Posterior cingulate gyrus (tissue), 11 donors: ENCODE results near the gene LMBRD2.

Experiments used
- DNase-seq, 10 donors: peaks; one replicate each; pipeline versions ENCODE4 v3.0.0 to v3.0.0-alpha.2; 2020 to 2021; ENCODE audit warnings: mixed read lengths in 3 of 10
- intact Hi-C: fragments of 100-400 bp; cut with DNase I; formaldehyde crosslinking; loops from one replicate; pipeline ENCODE4 v1.15.1; 2023

Gene LMBRD2

DNA sequence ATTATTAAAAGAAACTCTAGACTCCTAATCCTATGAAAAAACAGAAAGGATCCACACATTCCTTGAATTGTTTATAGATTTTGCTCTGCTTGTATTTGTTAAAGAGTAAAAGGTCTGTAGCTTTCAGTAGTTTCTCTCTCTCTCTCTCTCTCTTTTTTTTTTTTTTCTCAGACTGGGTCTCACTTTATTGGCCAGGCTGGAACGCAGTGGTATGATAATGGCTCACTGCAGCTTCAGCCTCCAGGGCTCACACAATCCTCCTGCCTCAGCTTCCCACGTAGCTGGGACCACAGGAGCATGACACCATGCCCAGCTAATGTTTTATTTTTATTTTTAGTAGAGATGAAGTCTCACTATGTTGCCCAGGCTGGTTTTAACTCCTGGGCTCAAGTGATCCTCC lies 94.3 kb downstream of the LMBRD2 start:
- DNase-seq = no peak
- intact Hi-C loops = no loop called here

DNA sequence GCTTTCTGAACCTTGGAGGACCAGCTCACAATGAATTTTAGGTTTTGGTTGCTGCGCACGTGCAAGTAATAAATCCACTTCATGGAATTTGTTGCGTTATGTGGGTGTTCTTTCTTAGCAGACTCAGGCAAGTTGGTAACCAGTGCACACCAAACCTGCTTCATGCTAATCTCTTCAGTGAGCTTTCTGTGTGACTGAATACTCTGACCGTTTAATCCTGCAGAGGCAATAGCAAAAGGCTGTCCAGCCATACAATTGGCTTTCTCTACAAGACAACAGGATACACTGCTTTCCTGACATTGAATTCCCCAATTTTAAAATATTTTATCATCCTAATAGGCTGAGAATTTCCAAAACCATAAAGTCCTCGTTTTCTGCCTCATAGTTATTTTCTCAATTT lies 95.3 kb downstream of the LMBRD2 start:
- intact Hi-C loops = no loop called here
- DNase-seq = no peak

DNA sequence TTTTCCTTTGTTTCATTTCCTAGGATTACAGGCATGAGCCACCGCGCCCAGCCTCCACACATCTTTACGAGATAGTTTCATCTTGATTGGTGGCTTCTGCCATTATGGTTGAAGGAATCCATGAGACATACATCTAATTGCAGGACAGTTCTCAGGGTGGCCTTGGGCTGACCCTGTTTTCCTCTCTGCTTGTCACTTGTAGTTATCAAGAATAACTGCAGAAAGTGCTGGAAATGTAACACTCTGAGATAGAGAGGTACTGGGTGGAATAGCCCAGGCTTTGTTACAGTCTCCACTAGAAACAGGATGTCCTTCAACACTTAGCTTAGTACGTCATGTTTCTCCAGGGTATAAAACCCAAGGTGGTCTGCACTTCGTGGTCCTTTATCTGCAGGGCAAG lies 95.7 kb downstream of the LMBRD2 start:
- intact Hi-C loops = no loop called here
- no peak for DNase-seq

DNA sequence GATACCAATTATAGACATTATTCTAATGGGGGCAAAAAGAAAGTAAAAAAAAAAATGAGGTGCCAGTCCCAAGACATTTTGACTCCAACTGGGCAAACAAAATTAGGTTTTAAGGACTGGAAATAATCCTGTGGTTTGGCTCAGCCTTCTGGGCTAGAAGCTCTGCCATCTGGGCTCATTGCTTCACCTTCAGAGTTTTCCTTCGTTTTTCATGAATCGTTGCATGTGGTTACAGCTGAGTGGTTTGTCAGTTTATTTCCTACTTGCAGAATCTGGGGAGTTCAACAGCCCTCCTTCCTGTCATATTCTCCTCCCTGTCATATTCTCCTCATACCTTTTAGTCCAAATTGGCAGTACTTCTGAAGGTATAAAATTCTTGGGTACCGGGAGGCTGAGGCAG lies 97.0 kb downstream of the LMBRD2 start:
- intact Hi-C loops = no loop called here
- no peak for DNase-seq

GRCh38 chr5:36052538-36052937 lies 99.1 kb downstream of the LMBRD2 start:
- intact Hi-C loops = no loop called here
- DNase-seq = no peak

- intact Hi-C loops = no loop called here
Measured at GRCh38 chr5:36049949-36050348, 101.7 kb downstream of the LMBRD2 start.

More at GRCh38 chr5:36049949-36050348, 101.7 kb downstream of the LMBRD2 start:
- DNase-seq = no peak
